ENCODE measurements around the gene NEMP2.
A peak's percentile ranks its signal among the peaks of the same experiment; 100 is the strongest.

NEMP2 gene

DNA sequence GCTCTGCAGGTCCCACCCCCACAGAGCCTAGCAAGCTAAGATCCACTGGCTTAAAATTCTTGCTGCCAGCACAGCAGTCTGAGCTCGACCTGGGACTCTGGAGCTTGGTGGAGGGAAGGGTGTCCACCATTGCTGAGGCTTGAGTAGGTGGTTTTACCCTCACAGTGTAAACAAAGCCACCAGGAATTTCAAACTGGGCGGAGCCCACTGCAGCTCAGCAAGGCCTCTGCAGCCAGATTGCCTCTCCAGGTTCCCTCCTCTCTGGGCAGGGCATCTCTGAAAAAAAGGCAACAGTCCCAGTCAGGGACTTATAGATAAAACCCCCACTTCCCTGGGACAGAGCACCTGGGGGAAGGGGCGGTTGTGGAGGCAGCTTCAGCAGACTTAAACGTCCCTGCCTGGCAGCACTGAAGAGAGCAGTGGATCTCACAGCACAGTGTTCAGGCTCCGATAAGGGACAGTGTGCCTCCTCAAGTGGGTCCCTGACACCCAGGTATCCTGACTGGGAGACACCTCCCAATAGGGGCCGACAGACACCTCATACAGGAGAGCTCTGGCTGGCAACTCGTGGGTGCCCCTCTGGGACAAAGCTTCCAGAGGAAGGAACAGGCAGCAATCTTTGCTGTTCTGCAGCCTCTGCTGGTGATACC, 20.0 kb upstream of the NEMP2 start:
- no peak for DNase-seq

DNA sequence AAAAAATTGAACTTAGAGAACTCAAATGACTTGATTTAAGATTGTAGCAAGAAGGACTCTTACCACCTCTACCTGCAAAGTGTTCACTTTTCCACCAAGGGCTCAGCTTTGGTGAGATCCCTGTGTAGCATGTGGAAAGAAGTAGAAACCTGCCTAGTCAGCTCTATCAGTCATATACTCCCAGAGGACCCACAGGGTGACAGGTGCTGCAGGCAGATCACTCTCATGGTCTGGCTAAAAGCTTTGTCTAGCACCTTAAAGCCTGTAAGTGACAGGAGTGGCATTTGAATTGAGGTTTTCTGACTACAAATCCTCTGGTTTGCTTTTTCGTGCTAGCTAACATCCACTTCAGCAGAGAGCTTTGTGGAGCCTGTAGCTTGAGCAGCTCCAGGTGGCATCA, 18.7 kb upstream of the NEMP2 start:
- no peak for DNase-seq

DNA sequence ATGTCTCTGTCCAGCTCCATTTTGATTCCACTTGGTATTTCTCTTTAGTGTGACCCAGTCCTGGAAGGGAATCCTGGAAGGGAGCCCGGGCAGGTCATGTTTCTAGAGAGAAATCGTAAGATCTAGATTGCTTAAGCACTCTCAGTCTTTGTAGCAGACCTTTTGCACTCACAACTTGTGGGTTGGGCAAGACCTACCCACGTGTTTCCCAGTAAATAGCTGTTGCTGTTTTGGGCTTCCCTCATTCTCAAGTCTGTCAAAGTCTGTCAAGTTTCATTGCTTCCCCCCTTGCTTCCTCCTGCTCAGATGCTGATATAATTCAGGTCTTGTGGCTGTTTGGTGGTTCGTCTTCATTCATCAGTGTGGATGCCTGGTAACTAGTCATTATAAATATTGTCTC, 17.4 kb upstream of the NEMP2 start:
- no peak for DNase-seq

DNA sequence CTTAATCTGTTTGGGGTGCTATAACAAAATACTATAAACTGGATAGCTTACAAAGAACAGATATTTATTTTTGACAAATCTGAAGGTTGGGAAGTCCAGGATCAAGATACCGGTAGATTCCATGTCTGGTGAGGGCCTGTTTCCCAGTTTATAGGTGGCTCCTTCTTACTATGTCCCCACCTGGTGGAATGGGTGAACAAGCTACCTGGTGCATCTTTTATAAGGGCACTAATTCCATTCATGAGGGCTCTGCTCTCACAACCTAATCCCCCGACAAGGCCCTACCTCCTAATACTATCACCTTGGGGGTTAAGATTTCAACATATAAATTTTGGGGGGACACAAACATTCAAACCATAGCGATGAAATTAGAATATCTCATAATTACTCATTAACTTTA, 15.6 kb upstream of the NEMP2 start:
- DNase-seq: no peak

DNA sequence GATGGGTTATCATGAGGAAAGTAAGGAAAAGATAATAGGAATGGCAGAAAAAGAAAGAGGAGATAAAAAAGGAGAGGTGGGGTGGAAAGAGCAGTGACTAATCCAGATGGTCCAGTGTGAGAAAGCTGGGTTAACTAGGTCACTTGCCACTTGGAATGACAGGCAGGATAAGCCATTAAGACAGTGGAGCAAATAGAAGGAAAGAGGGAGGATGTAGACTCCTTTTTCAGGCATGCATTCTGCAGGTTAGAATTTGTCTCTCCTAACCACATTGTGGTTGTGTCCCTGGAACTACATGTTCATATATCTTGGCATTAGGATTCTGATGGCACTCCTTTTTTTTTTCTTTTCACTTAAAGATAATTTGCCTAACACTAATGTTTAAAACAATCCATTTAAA, 13.4 kb upstream of the NEMP2 start:
- DNase-seq: no peak

DNA sequence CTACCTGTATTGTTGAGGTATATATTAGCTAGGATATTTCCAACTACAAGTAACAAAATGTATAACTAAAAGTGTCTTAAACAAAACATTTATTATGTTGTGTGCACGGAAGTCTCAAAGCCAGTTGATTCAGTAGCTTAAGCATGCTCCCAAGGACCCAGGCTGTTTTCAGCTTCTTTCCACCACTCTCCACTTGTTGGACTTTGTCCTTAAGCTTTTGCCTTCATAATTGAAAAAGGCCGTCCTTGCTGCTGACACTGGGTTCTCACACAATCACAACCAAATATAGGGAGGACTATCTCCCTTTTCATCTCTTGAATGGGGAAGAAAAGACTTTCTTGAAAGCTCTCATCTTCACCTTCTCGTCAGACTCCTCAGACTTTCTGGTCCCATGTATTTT, 12.2 kb upstream of the NEMP2 start:
- no peak for DNase-seq

DNA sequence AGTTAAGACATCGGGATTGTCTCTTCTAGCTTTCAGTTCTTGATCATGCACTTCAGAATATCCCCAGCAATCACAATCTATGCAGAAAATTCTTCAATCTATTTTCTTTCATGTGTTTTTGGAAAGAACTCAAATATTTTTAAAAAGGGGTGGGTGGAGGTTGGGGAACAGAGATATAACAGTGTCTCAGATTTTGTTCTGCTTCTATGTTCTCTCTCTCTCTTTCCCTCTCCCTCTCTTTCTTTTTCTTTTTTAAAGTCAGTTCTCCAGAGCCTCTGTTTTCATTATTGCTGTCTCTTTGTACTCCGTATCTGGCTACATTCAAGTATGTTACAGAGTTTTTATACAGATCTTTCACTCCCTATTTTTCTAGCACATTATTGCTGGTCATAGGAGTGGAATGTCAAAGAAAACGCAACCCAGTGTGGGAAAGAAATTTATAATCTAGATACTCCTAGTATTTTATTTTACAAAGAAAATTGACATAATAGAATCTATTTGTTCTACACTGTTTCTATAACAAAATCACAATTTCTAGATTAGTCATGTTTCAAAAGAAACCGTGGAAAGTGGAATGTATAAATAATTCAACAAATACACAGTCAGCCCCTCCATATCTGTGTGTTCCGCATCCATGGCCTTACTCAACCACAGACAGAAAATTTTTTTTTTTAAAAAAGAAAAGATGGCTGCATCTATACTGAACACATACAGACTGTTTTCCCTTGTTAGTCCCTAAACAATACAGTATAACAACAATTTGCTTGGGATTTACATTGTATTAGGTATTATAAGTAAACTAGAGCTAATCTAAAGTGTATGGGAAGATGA, 11.2 kb upstream of the NEMP2 start:
- DNase-seq: no peak

DNA sequence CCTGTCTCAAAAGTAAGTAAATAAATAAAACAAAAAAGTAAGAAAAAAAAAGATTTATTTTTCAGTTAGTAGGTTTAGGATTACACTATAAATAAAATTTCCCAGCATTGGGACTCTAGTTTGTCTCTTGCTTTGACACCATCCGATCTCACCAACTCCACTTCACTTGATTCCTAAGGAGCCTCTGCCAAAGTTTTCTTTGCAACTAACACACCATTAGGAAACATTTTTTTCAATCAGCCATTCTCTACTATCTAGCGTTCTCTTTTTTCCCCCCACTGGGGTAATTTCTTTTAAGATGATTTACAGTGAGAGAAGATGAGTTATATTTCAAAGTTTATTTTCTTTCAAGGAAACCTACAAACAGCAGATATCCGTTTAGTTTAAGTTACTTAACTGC, 10.6 kb upstream of the NEMP2 start:
- DNase-seq: no peak

DNA sequence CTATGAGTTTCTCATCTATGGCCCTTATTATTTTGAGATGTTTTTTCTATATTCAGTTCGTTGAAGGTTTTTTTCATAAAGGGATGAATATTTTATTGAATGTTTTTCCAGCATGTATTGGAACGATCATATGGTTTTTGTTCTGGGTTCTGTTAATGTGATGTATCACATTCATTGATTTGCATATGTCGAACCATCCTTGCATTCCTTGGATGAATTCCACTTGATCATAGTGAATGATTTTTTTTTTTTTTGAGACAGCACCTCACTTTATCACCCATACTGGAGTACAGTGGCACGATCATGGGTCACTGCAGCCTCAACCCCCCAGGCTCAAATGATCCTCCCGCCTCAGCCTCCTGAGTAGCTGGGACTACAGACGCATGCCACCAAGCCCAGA, 5.5 kb upstream of the NEMP2 start:
- DNase-seq: no peak

DNA sequence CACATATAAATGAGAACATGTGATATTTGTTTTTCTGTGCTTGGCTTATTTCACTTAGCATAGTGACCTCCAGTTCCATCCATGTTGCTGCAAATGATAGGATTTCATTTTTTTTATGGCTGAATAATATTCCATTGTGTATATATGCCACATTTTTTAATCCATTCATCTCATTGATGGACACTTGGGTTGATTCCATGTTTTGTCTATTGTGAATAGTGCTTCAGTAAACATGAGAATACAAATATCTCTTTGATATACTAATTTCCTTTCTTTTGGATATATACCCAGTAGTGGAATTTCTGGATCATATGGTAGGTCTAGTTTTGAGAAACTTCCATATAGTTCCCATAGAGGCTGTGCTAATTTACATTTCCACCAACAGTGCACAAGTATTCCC, 3.7 kb upstream of the NEMP2 start:
- no peak for DNase-seq

DNA sequence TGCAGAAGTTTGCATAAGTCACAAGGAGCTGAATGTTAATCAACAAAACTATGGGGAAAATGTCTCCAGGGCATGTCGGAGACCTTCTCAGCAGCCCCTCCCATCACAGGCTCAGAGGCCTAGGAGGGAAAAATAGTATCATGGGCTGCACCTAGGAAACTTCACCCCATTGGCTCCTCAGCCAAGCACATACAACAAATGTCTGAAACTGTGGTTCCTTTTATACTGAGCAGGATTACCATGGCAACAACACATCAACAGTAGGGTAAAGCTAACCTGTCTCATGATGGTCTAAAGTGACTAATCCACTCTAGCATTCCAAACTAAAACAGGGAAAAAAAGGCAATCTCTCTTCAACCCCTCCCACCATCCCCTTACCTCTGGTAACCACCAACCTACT, 3.2 kb upstream of the NEMP2 start:
- DNase-seq: no peak

DNA sequence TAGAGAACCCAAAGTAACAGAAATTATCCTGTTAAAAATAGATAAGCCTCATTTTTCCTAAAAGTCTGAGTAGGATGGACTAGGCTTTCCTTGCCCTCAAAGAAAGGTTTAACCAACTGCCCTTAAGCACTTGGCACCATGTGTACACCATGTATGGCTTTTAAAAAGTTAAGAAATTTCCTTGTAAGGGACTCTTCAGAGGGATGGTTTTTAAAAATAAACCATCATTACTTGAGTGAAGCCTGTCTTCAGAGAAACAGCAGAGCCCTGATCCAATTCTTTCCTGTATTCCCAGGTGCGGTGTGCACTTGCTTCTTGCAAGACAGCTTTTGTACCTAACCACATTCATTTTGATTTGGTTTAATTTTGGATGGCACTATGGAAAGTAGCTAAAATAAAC, 1.1 kb upstream of the NEMP2 start:
- no peak for DNase-seq

DNA sequence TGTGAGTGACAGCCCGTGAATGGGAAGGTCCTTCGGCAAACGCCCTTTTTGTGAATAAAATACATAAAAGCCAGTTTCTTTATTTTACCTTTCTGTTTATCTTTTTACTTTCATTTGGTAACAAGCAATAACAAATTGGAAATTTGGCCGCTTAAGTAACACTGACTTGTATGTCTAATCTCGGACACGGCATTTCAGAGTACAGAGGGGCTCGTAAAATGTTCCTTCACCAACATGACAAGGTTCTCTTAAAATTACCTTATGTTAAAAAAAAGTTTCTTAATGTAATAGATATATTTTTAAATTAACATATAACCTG, 558 bp upstream of the NEMP2 start:
- DNase-seq: no peak

DNA sequence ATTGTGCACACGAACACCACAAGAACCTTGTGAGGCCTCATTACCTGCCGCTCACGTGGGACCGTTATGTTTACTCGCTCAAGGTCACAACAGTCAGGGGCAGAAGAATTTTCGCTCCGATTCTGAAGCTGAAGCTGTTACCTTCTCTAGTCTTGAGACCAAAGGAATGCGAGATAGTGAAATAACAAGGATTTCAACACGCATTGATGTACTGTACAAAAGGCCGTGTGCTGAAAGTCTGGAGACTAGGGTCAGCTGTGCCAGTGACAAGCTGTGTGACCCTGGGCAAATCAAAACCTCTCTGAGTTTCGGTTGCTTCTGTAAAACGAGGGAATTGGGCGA, 583 bp downstream of the NEMP2 start:
- DNase-seq: peak; percentile 47

DNA sequence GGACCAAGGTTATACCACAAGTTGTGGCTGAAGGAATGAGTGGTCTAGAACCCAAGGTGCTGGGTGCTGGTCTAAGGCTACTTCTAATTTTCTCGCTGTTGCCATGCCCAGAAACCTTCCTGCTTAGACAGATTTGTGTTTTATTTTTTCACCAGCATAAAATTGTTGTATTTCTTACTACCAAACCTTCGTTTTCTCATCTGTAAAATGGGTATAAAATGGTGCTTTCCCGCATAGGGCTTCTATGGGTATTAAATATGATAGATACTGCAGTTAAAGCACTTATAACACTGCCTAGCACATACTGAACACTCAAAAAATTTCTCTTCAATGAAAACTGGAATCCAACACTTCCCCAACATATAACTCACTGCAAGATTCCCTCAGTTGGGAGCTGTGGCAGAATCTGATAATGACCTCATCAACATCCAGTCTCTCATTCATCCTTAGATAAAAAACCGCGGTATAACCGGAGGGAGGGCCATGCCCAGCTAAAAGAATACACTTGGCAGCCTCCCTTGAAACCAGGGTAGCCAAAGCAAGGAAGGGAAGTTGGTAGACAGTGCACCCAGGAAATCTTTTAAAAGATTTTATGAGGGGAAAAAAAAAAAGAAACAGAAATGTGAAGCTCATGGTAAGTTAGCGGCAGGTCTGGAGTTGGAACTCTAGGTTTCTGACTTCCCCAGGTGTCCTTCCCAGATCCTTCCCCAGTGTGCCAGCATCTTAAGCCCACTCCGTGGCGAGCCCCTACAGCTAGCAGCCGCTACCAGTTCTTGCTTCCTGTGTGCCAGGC, 1.2 kb downstream of the NEMP2 start:
- no peak for DNase-seq

DNA sequence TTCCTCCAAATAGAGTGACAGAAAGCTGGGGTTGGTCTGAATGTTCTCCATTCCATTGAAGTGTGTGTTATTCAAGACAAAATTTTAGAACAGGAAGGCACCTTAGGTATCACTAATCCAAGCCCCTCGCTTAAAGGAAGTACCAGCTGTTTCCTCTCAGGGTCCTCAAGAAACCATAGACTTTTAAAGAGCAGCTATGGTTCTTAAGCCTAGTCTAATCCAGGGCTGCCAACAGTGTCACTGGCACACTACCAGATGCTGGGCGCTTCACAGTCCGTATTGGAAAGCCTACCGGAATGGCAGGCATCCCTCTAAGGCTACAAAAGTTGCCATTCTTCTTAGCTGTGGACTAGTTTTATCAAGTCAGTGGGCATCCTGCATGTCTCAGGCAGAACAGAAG, 1.9 kb downstream of the NEMP2 start:
- no peak for DNase-seq

DNA sequence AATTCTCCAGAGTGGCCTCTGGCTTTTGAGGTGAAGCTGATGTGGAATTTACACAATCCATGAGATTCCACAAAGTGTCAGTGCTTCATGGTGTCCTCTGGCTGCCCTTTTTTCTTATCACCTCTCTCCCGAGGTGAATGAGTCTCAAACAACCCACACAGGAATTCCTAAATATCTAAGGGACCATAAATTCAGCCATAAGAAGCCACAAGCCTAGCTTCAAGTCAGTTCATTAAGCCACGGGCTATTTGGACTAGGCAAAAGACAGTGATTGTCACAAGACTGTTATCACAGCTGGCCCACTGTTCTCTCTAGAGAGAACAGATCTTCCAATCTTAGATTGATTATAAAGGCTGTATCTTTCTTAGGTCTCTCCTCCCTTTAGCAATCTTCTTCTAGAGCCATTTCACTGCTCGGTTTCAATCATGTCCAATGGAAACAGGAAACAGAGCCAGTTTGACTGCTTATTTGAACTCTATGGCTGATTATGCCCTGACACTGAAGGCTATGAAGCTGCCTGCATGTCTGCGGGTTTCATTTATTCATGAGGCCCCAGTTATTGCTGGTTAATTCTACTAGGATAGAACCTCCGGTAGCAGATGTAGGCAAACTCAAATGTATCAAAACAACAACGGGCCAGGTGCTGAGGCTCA, 4.1 kb downstream of the NEMP2 start:
- DNase-seq: no peak

DNA sequence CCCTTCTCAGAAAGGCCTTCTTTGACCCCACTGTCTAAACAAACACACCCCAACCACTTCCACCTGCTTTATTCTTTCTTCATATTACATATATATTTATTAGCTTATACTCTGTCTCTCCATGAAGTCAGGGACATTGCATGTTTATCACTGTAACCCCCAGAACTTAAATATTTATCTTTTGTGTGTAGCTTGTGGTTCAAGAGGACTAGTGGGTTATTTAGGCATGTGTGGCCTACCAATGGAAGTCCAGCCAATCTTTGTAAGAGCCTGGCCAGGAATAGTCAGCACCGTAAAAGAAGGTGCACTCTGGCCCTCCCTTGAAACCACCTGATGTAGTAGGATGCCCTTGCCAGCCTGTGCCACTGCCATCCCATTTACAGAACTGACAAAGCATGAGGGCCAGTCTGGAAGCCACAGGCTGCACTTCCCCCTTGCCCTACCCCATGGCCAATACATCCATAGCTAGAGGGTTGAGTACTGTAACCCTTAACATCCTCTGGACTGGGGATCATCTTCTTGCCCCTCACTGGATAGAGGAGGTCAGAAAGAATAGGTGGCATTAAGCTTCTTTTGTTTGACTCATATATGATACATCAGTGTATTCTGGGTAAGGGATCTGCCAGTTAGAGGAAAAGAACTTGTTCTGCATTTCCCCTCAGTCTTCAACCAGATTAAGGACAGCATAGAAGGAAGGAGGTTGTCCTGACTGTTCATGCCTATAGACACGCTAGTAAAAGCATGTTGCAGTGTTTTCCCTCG, 4.9 kb downstream of the NEMP2 start:
- DNase-seq: no peak

DNA sequence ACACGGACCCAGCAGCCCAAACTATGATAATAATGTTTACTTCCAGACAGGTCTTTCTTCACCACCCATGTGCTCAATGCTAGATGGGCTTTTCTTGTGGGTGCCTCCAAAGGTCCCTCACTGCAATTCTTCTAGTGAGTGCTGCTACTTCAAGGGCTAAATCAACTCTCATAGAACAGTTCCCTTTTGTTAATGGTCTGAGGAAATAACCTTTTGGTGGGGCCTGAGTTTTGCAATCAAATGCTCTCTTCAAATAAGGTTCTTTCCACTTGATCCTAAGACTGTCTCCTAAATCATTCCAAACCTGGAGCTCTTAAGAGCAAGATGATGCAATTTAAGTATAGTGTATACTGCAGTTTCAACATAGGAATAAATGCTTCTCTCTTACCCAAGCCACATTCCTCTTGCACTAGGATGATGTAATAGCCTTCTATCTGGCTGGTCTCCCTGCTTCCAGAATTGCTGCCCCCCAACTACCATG, 6.0 kb downstream of the NEMP2 start:
- DNase-seq: no peak

DNA sequence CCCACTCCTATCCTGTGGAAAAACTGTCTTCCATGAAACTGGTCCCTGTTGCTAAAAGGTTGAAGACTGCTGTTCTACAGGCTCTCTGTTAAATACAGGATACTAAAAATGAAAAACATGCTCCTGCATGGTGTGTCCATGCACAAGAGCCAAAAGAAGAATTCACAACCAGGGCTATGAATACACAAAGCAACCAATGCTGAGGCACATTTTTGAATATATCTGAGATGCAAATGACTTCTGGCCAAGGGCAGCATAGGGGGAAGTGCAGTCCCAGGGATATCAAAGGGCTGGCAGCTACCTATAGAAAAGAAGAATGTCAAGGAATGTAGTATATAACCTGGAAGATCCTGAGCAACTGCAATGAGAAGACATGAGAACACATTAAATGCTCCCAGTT, 6.6 kb downstream of the NEMP2 start:
- DNase-seq: no peak

DNA sequence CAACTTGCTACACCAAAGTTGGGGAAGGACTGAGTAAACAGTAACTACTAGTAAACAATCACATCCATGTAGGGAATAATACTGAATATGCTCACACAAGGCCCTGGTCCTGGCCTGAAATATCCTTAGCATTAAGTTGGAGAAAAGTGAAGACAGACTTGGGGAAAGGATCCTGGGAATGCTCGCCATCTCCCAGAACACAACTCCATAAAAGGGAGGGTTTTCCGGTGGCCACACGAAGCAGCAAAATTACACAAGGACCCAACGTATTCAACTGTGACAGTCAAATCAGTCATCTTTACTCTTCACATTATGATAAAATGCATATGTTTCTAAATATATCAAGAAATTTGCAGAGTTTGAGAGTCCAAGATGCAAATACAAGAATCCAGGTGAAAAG, 7.3 kb downstream of the NEMP2 start:
- no peak for DNase-seq

DNA sequence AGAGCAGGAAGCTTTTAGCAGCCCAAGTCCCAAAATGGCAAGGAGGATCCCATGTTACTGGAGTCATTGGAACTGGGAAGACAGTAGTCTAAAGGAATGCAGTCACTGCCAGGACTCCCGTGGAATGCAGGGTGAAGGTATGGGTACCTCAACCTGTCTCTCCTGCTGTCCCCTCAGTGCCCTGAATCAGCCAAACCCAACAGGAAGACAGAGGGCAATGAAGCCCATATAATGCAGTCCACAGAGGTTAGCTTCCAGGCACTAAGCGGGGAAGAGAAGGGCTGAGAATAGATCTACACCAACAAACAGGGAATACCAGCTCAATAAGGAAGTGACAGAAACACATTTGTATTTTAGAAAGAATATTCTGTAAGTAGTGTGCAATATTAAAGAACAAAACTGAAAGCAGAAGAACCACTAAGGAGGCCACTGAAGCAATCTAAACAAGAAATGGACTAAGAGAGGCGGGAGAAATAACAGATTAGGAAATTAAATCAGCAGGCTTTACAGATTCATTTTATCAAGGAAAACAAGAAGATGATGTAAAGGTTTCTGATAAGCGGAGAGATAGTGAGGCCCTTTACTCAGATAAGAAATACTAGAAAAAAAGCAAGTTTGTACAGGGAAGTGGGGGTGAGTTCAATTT, 8.3 kb downstream of the NEMP2 start:
- no peak for DNase-seq

Data from activated CD4-positive, alpha-beta T cell treated with anti-CD3 and anti-CD28 coated beads, Interleukin-2, amount 50 U/mL, for 1 hour (primary cell).